HG02798 (cell line): ENCODE data around the gene KLK13.

ENCODE experiments used
- ATAC-seq: cut with Tn5 transposase; IDR thresholded peaks from one replicate; pipeline ENCODE4 v1.9.1; 2021; ENCODE audit warnings: mild to moderate bottlenecking; ENCODE audit not compliant: unreplicated experiment, poor library complexity

KLK13 gene

GRCh38 chr19:51064534-51065220 lies at the start of gene KLK13:
KLK13 (minus strand) TSS chr19:51065092; CDS start chr19:51065067, 25 bp downstream.
- no peak for ATAC-seq

- ATAC-seq = no peak
Observed at GRCh38 chr19:51114087-51114729, 49.3 kb upstream of the KLK13 start.

GRCh38 chr19:51111606-51112005 lies 46.7 kb upstream of the KLK13 start:
- no peak for ATAC-seq

GRCh38 chr19:51110666-51110971 lies 45.7 kb upstream of the KLK13 start:
- no peak for ATAC-seq

- peak; percentile 37 for ATAC-seq
Observed at GRCh38 chr19:51108805-51109146, 43.9 kb upstream of the KLK13 start.

- ATAC-seq = peak; percentile 96
Observed at GRCh38 chr19:51108066-51108804, 43.3 kb upstream of the KLK13 start, which contains the start of gene CTU1. CTU1 (minus strand) TSS chr19:51108409; CDS start chr19:51104569, 3,840 bp downstream.

GRCh38 chr19:51107406-51108065 lies 42.6 kb upstream of the KLK13 start:
- no peak for ATAC-seq

GRCh38 chr19:51103926-51104341 lies 39.0 kb upstream of the KLK13 start:
- no peak for ATAC-seq

GRCh38 chr19:51102991-51103390 lies 38.1 kb upstream of the KLK13 start:
- no peak for ATAC-seq

GRCh38 chr19:51101171-51101865 lies 36.4 kb upstream of the KLK13 start:
- no peak for ATAC-seq

GRCh38 chr19:51100601-51101000 lies 35.7 kb upstream of the KLK13 start:
- ATAC-seq = no peak

- ATAC-seq = no peak
Observed at GRCh38 chr19:51099047-51099382, 34.1 kb upstream of the KLK13 start.

GRCh38 chr19:51098365-51099046 lies 33.6 kb upstream of the KLK13 start:
- ATAC-seq = no peak

GRCh38 chr19:51097796-51098195 lies 32.9 kb upstream of the KLK13 start:
- ATAC-seq = no peak

GRCh38 chr19:51097166-51097738 lies 32.4 kb upstream of the KLK13 start:
- ATAC-seq = no peak

GRCh38 chr19:51096473-51097165 lies 31.7 kb upstream of the KLK13 start:
- no peak for ATAC-seq

GRCh38 chr19:51094696-51095279 lies 29.9 kb upstream of the KLK13 start:
- no peak for ATAC-seq

- no peak for ATAC-seq
Observed at GRCh38 chr19:51093510-51094345, 28.8 kb upstream of the KLK13 start.
